NT2/D1 (cell line): Measurements from ENCODE around the gene MPL.

Experiments
- SUZ12 ChIP-seq: IDR thresholded peaks from 2 replicates; pipeline ENCODE4 v1.6.1; 2011; ENCODE audit not compliant: insufficient read length, insufficient read depth; ENCODE audit errors: extremely low read depth
- ZNF274 ChIP-seq: IDR thresholded peaks from 2 replicates; pipeline ENCODE4 v1.6.1; 2011; ENCODE audit warnings: mild to moderate bottlenecking, low read depth, low read length

GRCh38 chr1:43304314-43304681, 33.3 kb upstream of the MPL start:
- TF ChIP-seq SUZ12 (no peak), ZNF274 (no peak)
